Uterus (tissue), 2 donors: ENCODE results near the gene AKIRIN2.

Experiments
- POLR2A ChIP-seq, 2 donors: fragments of 450-650 bp; IDR thresholded peaks; one replicate each; pipeline ENCODE4 v1.6.1; 2016; ENCODE audit warnings: antibody characterized with exemption in 2 of 2, mild to moderate bottlenecking in 1 of 2, moderate library complexity in 1 of 2
- TF ChIP-seq, protein P1 (sequence below), 4 experiments: fragments of 200-600 bp in 2 of 4; fragments of 450-650 bp in 2 of 4; sonication (generic) in 2 of 4; IDR thresholded peaks; one replicate each; pipeline ENCODE4 v1.5.1; 2016 to 2019; ENCODE audit warnings: antibody characterized with exemption in 4 of 4, mild to moderate bottlenecking in 2 of 4, moderate library complexity in 1 of 4

- TF ChIP-seq, protein P1, sequence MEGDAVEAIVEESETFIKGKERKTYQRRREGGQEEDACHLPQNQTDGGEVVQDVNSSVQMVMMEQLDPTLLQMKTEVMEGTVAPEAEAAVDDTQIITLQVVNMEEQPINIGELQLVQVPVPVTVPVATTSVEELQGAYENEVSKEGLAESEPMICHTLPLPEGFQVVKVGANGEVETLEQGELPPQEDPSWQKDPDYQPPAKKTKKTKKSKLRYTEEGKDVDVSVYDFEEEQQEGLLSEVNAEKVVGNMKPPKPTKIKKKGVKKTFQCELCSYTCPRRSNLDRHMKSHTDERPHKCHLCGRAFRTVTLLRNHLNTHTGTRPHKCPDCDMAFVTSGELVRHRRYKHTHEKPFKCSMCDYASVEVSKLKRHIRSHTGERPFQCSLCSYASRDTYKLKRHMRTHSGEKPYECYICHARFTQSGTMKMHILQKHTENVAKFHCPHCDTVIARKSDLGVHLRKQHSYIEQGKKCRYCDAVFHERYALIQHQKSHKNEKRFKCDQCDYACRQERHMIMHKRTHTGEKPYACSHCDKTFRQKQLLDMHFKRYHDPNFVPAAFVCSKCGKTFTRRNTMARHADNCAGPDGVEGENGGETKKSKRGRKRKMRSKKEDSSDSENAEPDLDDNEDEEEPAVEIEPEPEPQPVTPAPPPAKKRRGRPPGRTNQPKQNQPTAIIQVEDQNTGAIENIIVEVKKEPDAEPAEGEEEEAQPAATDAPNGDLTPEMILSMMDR (IDR thresholded peaks at IDR 0.05): no peak
- no peak for TF ChIP-seq POLR2A (IDR thresholded peaks at IDR 0.05)
Observed at GRCh38 chr6:87706187-87706966, 4.3 kb upstream of the AKIRIN2 start.
